NCI-H510A (cell line): ENCODE data around the gene C2CD4C.
"Not testable (repeated sequence)": the region's sequence is repeated elsewhere in the genome, so short reads cannot be mapped to it uniquely, and the experiment has no call there.

Experiments used
- DNase-seq: peaks from one replicate; lab custom pipeline; 2025; lab: John Stamatoyannopoulos, UW

C2CD4C gene

DNA sequence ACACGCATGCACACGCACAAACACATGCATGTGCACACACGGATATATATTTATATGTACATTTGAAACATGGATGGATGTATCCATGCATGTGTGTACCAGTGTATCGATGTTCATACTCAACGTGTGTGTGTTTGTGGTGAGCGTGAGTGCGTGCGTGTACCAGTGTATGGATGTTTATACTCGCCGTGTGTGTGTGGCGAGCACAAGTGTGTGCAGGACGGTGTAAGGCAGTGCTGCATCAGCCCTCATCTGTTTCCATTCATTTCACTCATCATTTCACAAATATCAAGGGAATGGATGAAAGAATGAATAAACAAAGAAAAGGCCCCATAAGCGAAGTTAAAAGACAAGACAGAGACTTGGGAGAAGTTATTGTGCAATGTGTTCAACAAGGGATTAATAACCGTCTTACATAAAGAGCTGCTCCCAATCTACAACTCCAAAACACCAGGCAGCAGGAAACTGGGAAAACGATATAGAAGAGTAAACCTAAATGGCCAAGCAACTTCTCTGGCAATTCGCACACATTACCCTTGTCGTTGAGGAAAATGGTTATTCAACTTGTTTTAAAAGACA lies 42.7 kb downstream of the C2CD4C start:
- DNase-seq = no peak

GRCh38 chr19:364496-365287 lies 44.3 kb downstream of the C2CD4C start:
- DNase-seq = no peak

- DNase-seq = no peak
These were observed 46.3 kb downstream of the C2CD4C start for GRCh38 chr19:362683-363082.

- no peak for DNase-seq
These were observed 46.8 kb downstream of the C2CD4C start for GRCh38 chr19:362154-362553.

GRCh38 chr19:359653-359925 lies 49.4 kb downstream of the C2CD4C start:
- no peak for DNase-seq

DNA sequence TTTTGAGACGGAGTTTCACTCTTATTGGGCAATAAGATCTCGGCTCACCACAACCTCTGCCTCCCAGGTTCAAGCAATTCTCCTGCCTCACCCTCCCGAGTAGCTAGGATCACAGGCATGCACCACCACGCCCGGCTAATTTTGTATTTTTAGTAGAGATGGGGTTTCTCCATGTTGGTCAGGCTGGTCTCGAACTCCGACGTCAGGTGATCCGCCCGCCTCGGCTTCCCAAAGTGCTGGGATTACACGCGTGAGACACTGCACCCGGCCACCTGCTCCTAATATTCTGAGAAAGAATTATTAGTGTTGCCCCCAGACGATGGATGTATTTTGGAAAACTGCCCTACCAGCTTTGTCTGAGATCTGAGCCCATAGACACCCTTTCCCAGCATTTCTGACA lies 53.4 kb downstream of the C2CD4C start:
- not testable (repeated sequence) for DNase-seq
